ENCODE results near the gene NDUFB1.

Gene NDUFB1

DNA sequence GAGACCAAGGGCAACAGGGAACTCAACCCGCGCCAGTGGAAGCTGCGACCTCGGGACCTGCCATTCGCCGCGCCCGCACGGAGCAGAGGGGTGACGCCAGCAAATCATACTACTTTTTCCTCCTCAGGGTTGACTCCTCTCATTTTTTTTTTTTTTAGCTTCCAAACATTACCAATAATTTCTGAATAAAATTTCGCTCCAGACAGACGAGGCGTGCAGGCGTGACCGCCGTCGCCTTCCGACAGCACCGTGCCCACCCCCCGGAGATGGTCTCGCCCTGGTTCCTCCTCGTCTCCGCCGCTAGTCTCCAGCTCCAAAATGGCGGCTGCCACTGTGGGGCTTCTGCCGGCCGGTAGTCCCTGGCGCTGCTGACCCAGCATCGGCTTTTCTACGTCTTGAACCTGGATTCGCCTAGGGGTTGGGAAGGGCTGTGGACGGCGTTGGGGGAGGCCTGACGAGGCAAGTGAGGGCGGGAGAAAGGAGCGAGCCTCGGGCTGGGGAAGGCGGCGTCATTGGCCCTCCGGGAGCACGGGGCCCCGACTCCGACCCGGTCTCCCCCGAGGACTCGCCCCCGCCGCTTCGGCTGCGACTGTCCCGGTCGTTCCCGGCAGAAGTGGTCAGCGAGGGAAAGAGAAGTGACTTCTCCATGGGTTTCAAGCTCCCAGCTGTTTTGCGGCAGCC is at the start of gene NDUFB1, which contains the start of gene CPSF2:
Gene NDUFB1 (minus strand): TSS at position 37 of the 681 bp plus-strand sequence. CDS start 4,069 bp downstream, outside the sequence.
Gene CPSF2 (plus strand): TSS at position 300 of the 681 bp plus-strand sequence. CDS start 9,016 bp downstream, outside the sequence.
- peak; percentile 70 for DNase-seq (ENCODE audit: low read depth)

DNA sequence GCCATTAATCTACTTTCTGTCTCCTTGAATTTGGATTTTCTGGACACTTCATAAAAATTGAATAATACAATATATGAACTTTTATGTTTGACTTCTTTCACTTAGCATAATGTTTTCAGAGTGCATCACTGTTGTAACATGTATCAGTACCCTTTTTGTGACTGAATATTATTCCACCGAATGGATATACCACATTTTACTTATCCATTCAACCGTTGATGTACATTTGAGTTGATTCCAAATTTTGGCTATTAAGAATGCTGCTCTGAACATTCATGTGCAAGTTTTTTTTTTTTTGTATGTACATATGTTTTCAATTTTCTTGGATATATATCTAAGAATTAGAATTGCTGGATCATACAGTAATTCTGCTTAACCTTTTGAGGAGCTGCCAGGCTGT is 43.5 kb upstream of the NDUFB1 start:
- no peak for DNase-seq (ENCODE audit: low read depth)

DNA sequence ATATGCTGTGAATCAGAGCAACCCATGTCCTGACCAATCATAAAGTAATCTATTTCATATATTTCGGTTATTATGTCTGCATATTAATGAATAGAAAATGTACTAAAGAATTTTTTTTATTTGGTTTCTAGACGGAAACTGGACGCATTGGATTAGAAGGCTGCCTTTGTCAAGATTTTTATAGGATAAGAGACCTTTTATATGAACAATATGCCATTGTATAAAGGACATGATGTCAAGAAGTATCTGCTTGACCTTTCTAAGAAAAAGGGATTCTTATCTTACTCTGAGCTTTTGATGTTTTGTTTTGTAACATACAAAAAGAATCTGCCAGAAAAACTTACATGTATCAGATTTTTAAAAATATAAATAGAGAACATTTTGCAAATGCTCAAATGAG is 40.0 kb upstream of the NDUFB1 start:
- no peak for DNase-seq (ENCODE audit: low read depth)

GRCh38 chr14:92160619-92161018 is 39.1 kb upstream of the NDUFB1 start:
- no peak for DNase-seq (ENCODE audit: low read depth)

DNA sequence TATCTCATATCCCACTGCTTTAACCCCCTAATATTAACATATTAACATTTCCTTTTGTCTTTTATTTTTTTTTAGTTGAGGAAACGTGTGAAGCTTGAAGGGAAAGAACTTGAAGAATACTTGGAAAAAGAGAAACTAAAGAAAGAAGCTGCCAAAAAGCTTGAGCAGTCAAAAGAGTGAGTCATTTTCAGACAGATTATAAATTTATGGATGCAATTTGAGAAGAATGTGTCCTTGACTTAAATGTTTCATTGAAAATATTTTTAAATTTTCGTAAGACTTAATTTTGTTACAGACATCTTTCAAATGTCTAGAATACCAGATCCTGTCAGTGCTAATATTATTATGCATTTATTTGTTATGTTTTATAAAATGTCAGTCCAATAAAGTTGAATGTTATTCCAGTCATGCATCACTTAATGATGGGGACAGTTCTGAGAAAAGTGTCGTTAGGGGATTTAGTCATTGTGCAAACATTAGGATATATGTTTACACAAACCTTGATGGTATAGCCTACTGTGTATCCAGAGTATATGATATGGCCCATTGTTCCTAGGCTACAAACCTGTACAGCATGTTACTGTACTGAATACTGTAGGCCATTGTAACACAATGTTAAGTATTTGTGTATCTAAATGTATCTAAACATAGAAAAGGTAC is 32.9 kb upstream of the NDUFB1 start:
- DNase-seq (ENCODE audit: low read depth), result no peak

GRCh38 chr14:92153581-92153980 is 32.1 kb upstream of the NDUFB1 start:
- no peak for DNase-seq (ENCODE audit: low read depth)

GRCh38 chr14:92144708-92145107 is 23.2 kb upstream of the NDUFB1 start:
- DNase-seq (ENCODE audit: low read depth), result no peak

DNA sequence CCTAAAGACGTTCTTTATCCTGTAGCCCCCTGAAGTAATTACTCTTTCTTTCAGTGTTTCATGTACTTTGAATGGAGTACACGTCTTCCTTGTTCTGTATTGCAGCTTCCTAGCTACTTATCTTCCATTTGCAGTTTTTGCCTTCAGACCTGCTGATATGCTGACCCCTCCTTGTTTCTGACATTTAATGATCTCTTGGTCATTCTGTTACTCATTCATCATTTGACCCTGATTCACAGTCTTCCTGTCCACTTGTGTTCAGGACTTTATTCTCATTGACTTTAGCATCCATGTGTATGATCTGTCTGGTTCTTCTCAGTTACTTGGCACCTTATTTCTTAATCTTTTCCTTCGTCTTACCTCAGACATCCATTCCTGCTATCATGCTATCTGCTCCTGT is 22.5 kb upstream of the NDUFB1 start:
- DNase-seq (ENCODE audit: low read depth), result no peak

DNA sequence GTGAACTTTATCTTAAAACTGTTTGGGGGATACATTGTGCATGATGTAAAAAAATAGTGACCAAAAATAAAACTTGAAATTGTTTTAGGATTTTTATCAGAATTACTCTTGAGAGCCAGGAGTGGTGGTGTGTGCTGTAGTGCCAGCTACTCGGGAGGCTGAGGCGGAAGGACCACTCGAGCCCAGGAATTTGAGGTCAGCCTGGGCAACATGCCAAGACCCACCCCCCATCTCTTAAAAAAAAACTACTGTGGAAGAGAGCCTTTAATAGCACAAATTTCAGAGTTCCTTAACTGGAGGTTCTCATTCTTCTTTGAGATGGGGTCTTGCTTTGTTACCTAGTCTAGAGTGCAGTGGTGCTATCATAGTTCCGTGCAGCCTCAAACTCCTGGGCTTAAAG is 21.8 kb upstream of the NDUFB1 start:
- no peak for DNase-seq (ENCODE audit: low read depth)

DNA sequence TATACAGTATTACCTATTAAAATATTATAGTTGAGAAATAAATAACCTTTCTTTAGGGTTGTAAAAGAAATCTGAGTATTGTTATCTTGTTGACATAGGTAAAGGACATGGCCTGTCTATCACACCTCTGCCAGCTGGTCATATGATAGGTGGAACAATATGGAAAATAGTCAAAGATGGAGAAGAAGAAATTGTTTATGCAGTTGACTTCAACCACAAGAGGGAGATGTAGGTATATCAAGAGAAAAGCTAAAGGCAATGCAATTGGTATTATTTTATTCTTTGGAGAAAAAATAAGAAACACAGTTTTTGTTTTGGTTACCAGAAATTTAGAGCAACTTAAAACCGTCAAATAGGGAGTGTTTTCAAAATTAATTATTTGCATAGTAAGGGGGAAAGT is 13.8 kb upstream of the NDUFB1 start:
- no peak for DNase-seq (ENCODE audit: low read depth)

DNA sequence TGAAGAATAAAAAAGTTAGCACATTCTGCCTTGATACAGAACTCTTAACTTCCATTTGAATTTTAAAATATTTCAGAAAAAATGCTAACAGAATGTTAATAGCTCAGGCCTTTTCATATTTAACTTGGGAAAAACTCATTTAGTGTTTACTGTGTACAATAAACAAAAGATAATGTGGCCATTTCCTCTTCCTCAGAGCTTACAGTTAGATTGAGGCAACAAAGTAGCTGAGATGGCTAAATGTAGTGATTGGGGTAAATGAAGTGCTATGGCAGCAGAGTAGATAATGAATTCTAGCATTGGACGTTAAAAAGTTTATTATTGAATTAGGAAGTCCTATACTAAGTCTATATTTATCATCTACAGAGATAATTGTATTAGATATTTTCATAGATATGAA is 12.9 kb upstream of the NDUFB1 start:
- no peak for DNase-seq (ENCODE audit: low read depth)

DNA sequence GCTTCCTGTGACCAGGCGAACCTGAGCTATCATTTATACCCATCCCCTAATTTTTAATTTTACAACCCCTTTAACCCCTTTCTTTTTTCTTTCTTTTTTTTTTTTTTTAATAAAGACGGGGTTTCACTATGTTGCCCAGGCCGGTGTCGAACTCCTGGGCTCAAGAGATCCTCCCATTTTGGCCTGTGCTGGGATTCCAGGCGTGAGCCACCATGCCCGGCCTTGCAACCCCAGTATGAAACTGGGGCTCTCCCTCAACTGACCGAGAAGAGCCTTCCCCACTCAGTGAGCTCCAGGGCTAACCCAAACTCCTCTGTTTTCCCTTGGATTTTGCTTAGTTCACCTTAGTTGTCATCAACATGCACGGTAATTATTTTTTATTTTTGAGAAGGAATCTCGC is 1.3 kb upstream of the NDUFB1 start:
- DNase-seq (ENCODE audit: low read depth), result no peak

DNA sequence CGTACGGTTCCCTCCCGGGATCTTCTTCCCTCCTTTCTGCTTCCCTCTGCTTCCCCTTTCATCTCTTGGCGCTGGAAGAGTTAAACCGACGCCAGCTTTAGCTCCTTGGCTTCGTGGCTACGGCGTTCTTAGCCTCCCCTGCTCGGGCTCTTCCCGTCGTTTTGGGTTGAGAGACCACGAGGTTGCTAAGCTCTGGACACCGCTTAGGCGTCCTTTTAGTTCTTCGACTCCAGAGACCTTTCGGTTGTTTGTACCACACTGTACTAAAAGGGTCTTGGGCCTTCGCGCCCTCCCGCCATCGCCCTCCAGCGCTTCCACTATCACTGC is 808 bp upstream of the NDUFB1 start:
- no peak for DNase-seq (ENCODE audit: low read depth)

DNA sequence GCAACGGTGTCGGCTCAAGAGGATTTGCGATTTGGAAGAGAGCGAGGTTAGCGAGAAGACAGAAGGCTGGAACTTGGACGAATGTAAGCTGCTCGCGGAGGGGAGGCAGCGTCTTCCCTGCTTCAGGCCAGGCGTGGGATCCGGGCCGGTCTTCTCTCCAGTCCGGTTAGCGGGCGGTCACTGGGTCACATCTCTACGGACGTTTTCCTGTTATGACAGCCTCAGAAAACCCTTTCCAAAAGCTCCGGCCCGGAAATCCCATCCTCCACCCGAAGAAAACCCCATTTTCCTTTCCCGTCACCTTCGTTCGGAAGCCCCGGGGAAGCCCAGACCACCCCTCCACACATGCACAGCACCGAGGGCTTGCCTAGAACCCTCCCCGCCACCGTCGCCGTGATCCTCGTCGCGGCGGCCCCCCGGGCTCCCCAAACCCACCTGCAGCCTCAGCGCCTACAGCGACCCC is 268 bp downstream of the NDUFB1 start:
- no peak for DNase-seq (ENCODE audit: low read depth)

DNA sequence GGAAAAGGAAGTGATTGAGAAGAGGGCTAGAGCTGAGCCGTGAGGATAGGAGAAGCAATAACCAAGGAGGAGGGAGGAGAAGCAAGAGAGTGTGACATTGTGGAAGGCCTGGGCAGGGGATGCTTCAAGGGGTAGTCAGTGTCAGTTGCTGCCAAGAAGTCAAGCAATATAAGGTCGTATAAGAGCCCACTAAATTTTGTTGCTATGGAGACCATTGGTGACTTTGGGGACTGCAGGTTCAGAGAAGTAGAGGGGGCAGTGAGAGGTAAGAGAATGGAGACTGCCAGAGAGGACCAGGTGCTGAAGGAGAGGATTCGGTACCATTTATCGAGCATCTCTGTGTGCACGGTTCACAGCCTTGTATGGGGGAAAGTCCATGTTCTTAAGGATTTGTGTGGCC is 12.0 kb downstream of the NDUFB1 start:
- no peak for DNase-seq (ENCODE audit: low read depth)

GRCh38 chr14:92108345-92109254 is 12.9 kb downstream of the NDUFB1 start:
- DNase-seq (ENCODE audit: low read depth), result no peak

GRCh38 chr14:92106143-92106926 is 15.2 kb downstream of the NDUFB1 start, which contains the start of gene ATXN3:
Gene ATXN3 (minus strand): TSS chr14:92106582. CDS start chr14:92106552, 30 bp downstream.
- peak; percentile 92 for DNase-seq (ENCODE audit: low read depth)

GRCh38 chr14:92105893-92106142 is 15.7 kb downstream of the NDUFB1 start:
- no peak for DNase-seq (ENCODE audit: low read depth)

- DNase-seq (ENCODE audit: low read depth), result no peak
Measured at GRCh38 chr14:92105073-92105892, 16.2 kb downstream of the NDUFB1 start.

DNA sequence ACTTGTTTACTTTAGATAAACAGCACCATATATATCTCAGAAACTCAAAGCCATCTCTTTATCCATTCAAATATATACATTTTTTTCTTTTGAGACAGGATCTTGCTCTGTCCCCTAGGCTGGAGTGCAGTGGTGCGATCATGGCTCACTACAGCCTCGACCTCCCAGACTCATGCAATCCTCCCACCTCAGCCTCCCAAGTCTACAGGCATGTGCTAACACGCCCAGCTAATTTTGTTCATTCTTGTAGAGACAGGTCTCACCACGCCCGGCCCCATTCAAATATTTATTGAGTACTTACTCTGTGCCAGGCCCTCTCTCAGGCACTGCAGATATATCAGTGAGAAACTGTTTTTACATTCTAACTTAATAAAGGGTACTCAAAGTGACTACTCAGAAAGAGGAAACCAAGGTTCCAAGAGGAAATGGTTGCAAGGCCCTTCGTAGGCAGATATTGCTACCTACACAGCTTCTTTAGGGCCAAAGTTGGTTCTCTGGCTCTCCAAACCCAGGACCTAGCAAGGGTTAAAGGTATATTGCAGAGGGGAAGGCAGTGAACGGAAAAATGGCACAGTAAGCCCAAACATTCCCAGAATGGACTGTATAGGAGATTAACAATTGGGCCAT is 18.0 kb downstream of the NDUFB1 start:
- no peak for DNase-seq (ENCODE audit: low read depth)

DNA sequence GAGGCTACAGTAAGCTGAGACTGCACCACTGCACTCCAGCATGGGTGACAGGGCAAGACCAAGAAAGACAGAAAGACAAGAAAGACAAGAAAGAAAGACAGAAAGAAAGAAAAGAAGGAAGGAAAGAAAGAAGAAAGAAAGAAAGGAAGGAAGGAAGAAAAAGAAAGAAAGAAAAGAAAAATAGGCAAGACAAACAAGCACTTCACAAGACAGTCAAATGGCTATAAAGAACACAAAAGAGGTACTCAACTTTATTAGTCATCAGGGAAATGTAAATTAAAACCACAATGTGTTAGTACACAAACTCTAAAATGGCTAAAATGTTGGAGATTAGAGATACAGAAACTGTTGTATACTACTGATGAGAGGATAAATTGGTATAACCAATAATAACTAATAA is 21.7 kb downstream of the NDUFB1 start:
- no peak for DNase-seq (ENCODE audit: low read depth)
